GM12872 (cell line): ENCODE results near the gene PRPF38B.
A peak's percentile ranks its signal among the peaks of the same experiment; 100 is the strongest.

Source experiments
- CTCF ChIP-seq: IDR thresholded peaks from 3 replicates; pipeline ENCODE4 v1.5.1; 2011; ENCODE audit warnings: low read depth, mild to moderate bottlenecking, low read length, moderate library complexity; ENCODE audit not compliant: insufficient read depth

PRPF38B gene

GRCh38 chr1:108691942-108692723, at the start of gene PRPF38B:
Gene PRPF38B, plus strand, starts transcription at chr1:108692310. Its CDS starts 282 bp downstream, at chr1:108692592.
- TF ChIP-seq CTCF, result no peak

GRCh38 chr1:108643492-108644335, 48.4 kb upstream of the PRPF38B start:
- TF ChIP-seq CTCF, result peak; percentile 46; the same call in 2 of the 3 replicates

- TF ChIP-seq CTCF, result no peak
Observed at GRCh38 chr1:108644984-108645383, 47.1 kb upstream of the PRPF38B start.

- TF ChIP-seq CTCF, result no peak
Observed at GRCh38 chr1:108645564-108646184, 46.4 kb upstream of the PRPF38B start.

- TF ChIP-seq CTCF, result no peak
Observed at GRCh38 chr1:108646265-108646647, 45.9 kb upstream of the PRPF38B start.

- TF ChIP-seq CTCF, result no peak
Observed at GRCh38 chr1:108646648-108647269, 45.4 kb upstream of the PRPF38B start.
